AG09319 (cell line): ENCODE measurements around the gene OR1N2.
"Not testable (repeated sequence)": the region's sequence is repeated elsewhere in the genome, so short reads cannot be mapped to it uniquely, and the experiment has no call there.

Experiments
- DNase-seq: peaks from one replicate; pipeline ENCODE4 v3.0.0-alpha.2; 2010; ENCODE audit warnings: low read depth; ENCODE audit errors: extremely low read depth
- CTCF ChIP-seq: IDR thresholded peaks from 2 replicates; pipeline ENCODE4 v1.5.1; 2011; ENCODE audit warnings: low read depth, mild to moderate bottlenecking, inconsistent platforms, low read length, moderate library complexity

Gene OR1N2

DNA sequence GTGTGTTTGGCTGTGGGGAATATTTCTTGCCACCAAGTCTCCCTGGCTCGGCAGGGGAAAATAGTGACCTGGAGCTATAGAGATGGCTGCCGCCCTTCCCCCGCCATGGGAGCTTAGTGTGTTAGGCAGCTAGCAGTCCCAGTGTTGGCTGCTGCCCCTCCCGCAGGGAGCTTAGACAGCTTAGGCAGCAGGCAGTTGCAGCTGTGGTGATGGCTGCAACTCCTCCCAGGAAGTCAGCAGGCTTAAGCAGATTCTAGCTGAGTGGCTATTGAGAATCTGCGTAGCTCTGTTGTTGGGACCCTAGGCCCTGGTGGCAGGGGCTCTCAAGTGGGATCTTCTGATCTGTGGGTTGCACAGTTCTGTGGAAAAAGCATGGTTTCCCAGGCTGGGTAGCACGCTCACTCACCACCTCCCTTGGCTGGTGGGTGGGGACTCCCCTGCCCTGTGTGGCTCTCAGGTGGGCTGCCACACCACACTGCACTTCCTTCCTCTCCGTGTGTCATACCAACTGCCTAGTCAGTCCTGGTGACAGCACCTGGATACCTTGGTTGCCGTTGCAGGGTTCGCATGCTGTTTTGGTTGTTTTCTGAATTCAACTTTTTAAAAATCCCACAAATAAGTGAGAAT, 9.3 kb downstream of the OR1N2 start:
- DNase-seq, result no peak
- no peak for TF ChIP-seq CTCF

GRCh38 chr9:122567901-122568300, 15.0 kb downstream of the OR1N2 start:
- TF ChIP-seq CTCF, result no peak
- DNase-seq, result no peak

- no peak for DNase-seq
- no peak for TF ChIP-seq CTCF
Measured at GRCh38 chr9:122572456-122572855, 19.5 kb downstream of the OR1N2 start.

DNA sequence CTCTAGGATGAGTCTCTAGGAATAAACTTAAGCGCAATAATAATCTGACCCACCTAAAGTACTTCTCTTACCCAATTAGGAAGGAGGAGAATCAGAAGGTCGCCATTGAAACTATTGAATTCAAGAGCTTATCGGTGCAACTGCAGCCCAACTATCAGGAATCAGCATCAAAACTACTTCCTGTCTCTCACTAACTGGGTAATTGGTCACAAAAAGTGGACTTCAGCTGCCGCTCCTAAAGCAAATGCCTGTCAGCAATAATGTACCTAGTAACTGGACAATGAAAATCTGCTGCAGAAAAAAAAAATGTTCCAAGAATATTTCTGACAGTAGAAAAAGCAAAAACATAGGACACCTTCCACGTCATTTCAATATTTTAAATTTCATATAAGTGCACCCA, 27.0 kb downstream of the OR1N2 start:
- DNase-seq, result no peak
- no peak for TF ChIP-seq CTCF

DNA sequence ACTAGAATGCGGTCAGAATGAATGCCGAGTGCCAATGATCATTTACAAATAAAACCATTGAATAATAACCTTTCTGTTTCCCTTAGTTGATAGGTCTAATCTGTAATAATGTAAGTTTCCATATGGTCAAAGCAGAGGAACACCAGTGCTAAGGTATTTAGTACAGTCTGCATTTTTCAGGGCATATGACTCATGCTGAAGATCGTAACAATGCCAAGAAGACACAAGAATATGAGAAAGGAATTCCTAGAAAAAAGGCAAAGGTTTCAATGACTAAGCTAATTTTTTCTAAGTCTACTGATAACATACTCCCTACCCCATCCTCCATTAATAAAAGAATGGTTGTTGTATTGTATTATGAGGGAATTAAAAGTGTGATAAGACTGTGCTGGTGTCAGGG, 27.4 kb downstream of the OR1N2 start:
- TF ChIP-seq CTCF, result no peak
- peak; percentile 22 for DNase-seq

DNA sequence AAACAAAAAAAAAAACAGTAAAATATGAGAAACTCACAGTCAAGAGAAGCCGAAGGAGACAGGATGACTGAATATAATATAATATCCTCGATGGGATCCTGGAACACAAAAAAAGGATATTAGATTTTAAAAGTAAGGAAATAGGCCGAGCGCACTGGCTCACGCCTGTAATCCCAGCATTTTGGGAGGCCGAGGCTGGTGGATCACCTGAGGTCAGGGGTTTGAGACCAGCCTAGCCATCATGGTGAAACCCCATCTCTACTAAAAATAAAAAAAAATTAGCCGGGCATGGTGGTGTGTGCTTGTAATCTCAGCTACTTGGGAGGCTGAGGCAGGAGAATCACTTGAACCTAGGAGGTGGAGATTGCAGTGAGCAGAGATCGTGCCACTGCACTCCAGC, 30.4 kb downstream of the OR1N2 start, which contains the start of gene OR1L8:
Gene OR1L8, minus strand, starts transcription at position 101 of the 400 bp plus-strand sequence. CDS start 14,907 bp downstream, outside the sequence.
- not testable (repeated sequence) for DNase-seq
